Measurements from ENCODE around the gene MFSD1. TPM values are rescaled to one million over a fixed set of nuclear protein-coding genes. Genes with fewer than 3 reads are reported as not detected.

The MFSD1 gene
- total and polyA plus RNA-seq, 2 experiments from 2014 or later: 12.4 to 31.8 TPM

- no peak for TF ChIP-seq CTCF (IDR thresholded peaks at IDR 0.05; ENCODE audit: low read depth, low read length)
- Histone ChIP-seq H3K4me3 (no peak overlapping the region), H3K36me3 (no peaks in the 10 kb centered on the region), H3K27ac (no peak overlapping the region), H3K27me3 (peaks cover 5% of the 10 kb centered on the region), H3K4me1 (ENCODE audit: low read depth) (peaks cover 12% of the 10 kb centered on the region), H3K9me3 (ENCODE audit: low read depth) (no peaks in the 10 kb centered on the region)
- no peak for DNase-seq (ENCODE audit: low read depth in 1 of 2, low spot score in 1 of 2)
These were observed 57.5 kb downstream of the MFSD1 start for GRCh38 chr3:158859362-158859761.

- no peak overlapping the region for H3K4me3 ChIP-seq
- peaks cover 12% of the 10 kb centered on the region for H3K4me1 ChIP-seq (ENCODE audit: low read depth)
- H3K27ac ChIP-seq: no peak overlapping the region
- DNase-seq (ENCODE audit: low read depth in 1 of 2, low spot score in 1 of 2): peak in 1 of 2 donors; percentile 11
- no peaks in the 10 kb centered on the region for H3K36me3 ChIP-seq
- no peak for TF ChIP-seq CTCF (IDR thresholded peaks at IDR 0.05; ENCODE audit: low read depth, low read length)
- no peaks in the 10 kb centered on the region for H3K9me3 ChIP-seq (ENCODE audit: low read depth)
- H3K27me3 ChIP-seq: peaks cover 5% of the 10 kb centered on the region
These were observed 61.4 kb downstream of the MFSD1 start for GRCh38 chr3:158863247-158863646.

- Histone ChIP-seq H3K27me3 (peaks cover 5% of the 10 kb centered on the region), H3K4me1 (ENCODE audit: low read depth) (peaks cover 12% of the 10 kb centered on the region), H3K36me3 (no peaks in the 10 kb centered on the region), H3K4me3 (no peak overlapping the region), H3K27ac (no peak overlapping the region), H3K9me3 (ENCODE audit: low read depth) (no peaks in the 10 kb centered on the region)
- DNase-seq (ENCODE audit: low read depth in 1 of 2, low spot score in 1 of 2): no peak
- no peak for TF ChIP-seq CTCF (IDR thresholded peaks at IDR 0.05; ENCODE audit: low read depth, low read length)
These were observed 62.6 kb downstream of the MFSD1 start for GRCh38 chr3:158864492-158864891.

GRCh38 chr3:158875700-158876099 is 73.8 kb downstream of the MFSD1 start:
- Histone ChIP-seq H3K4me3 (no peak overlapping the region), H3K27ac (no peak overlapping the region), H3K9me3 (ENCODE audit: low read depth) (no peaks in the 10 kb centered on the region), H3K27me3 (no peaks in the 10 kb centered on the region), H3K36me3 (no peaks in the 10 kb centered on the region), H3K4me1 (ENCODE audit: low read depth) (no peaks in the 10 kb centered on the region)
- TF ChIP-seq CTCF (IDR thresholded peaks at IDR 0.05; ENCODE audit: low read depth, low read length): no peak
- no peak for DNase-seq (ENCODE audit: low read depth in 1 of 2, low spot score in 1 of 2)

Other genes starting within 250 kb of the MFSD1 start
- gene MLF1, start 230.9 kb upstream of the MFSD1 start, total RNA-seq: 113 and 121 TPM in 2 replicates
- 210 and 353 TPM in 2 replicates for gene MLF1, start 230.9 kb upstream of the MFSD1 start, polyA plus RNA-seq
- 39.8 and 47.5 TPM in 2 replicates for gene GFM1, start 157.5 kb upstream of the MFSD1 start, total RNA-seq
- gene GFM1, start 157.5 kb upstream of the MFSD1 start, polyA plus RNA-seq: 43.5 and 53.2 TPM in 2 replicates
- 9.8 and 12.8 TPM in 2 replicates for gene LXN, start 129.4 kb upstream of the MFSD1 start, total RNA-seq
- 6.7 and 11.1 TPM in 2 replicates for gene LXN, start 129.4 kb upstream of the MFSD1 start, polyA plus RNA-seq
- gene RARRES1, start 69.6 kb upstream of the MFSD1 start, total RNA-seq: 0.33 and 0.39 TPM in 2 replicates
- gene RARRES1, start 69.6 kb upstream of the MFSD1 start, polyA plus RNA-seq: 0.56 TPM in 1 of 2 replicates, not detected in the other